H7 (cell line): ENCODE measurements around the gene TNNT1. TPM values are rescaled to one million over a fixed set of nuclear protein-coding genes. Genes with fewer than 3 reads are reported as not detected.
"Not testable (repeated sequence)": the region's sequence is repeated elsewhere in the genome, so short reads cannot be mapped to it uniquely, and the experiment has no call there.

Source experiments
- DNase-seq: peaks from one replicate; pipeline ENCODE4 v3.0.0; 2012
- H3K27me3 ChIP-seq: 2 replicates; pipeline ENCODE4 v1.6.0; 2011; ENCODE audit warnings: mild to moderate bottlenecking, low read length; ENCODE audit not compliant: control insufficient read depth, insufficient read depth
- H3K36me3 ChIP-seq: replicated peaks from 2 replicates; pipeline ENCODE4 v1.5.1; 2011; ENCODE audit warnings: low read length; ENCODE audit not compliant: control insufficient read depth, insufficient read depth
- H3K4me3 ChIP-seq: 2 replicates; pipeline ENCODE4 v1.5.1; 2011; ENCODE audit warnings: low read depth, mild to moderate bottlenecking, control low read depth, low read length, moderate library complexity; ENCODE audit not compliant: insufficient read depth
- total RNA-seq: library from RNA; depleted of rRNA; stranded (reverse); fragments of >200 nt; shearing (Covaris generic); gene quantifications from 2 replicates; pipeline ENCODE4 v1.2.3, GENCODE V29; 2014

The TNNT1 gene
- total RNA-seq, 1 experiment from 2014 or later, result 33.8 TPM

DNA sequence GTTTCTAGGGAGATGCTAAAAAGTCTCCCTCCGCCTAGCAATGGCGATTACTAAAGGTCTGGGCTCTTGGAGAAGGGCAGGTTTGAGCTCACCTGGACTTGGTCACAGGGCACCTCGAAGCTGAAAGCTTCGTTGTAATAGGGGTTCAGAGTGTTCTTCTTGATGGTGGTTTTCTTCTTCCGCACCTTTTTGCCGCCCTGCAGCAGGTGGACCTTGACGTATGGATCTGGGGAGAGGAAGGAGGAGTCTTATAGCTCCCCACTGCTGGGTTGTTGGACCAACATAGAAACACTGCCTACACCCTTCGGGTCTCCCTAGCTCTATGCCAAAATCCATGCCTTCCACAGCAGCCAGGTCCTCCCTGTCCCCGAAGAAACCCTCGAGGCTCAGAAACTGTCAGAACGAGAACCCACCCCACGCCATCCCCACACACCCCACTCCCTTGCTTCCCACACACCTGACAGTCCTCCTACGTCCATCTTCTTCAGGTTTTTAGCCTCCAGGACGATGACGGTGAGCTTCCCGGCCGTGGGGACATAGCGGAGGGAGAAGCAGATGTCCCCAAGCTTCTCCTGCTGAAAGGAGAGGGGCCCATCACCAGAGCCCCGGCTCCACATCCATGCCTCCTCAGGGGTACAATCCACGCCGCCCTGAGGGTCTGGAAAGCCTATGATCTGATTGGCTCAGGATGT lies 25.6 kb upstream of the TNNT1 start:
- no peaks in the 10 kb centered on the region for H3K36me3 ChIP-seq
- peak overlapping the region; percentile 6; the same call in 1 of the 2 replicates for H3K4me3 ChIP-seq
- DNase-seq, result no peak
- H3K27me3 ChIP-seq, result peaks cover 70% of the 10 kb centered on the region

GRCh38 chr19:55173714-55174409 lies 24.9 kb upstream of the TNNT1 start:
- Histone ChIP-seq H3K27me3 (peaks cover 68% of the 10 kb centered on the region), H3K36me3 (no peaks in the 10 kb centered on the region), H3K4me3 (peak overlapping the region; percentile 63)
- peak; percentile 95 for DNase-seq

DNA sequence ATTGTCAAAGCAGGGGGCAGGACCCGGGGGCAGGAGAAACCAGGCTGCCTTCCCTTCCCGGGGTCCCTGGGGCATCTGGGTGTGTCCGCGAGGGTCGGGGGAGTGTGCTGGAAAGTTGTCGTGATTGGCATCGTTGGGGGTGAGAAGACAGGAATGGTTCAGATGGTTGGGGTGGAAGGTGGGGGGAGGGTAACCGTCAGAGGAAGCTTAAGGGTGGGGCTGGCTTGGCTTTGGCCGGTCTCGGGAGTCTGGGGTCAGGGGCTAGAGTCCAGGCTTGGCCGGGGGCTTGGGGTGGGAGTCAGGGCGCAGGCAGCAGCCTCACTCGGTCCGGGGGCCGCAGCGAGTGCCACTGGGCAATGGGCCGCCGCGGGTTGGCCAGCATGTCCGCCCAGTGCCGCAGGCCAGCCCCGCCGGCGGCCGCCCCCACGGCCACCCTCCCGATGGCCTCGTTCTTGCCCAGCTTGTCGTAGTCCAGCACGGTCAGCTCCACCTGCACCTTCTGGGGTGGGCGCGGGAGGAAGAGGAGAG lies 24.2 kb upstream of the TNNT1 start:
- DNase-seq, result no peak
- Histone ChIP-seq H3K4me3 (peak overlapping the region; percentile 63), H3K27me3 (peaks cover 68% of the 10 kb centered on the region), H3K36me3 (no peaks in the 10 kb centered on the region)

DNA sequence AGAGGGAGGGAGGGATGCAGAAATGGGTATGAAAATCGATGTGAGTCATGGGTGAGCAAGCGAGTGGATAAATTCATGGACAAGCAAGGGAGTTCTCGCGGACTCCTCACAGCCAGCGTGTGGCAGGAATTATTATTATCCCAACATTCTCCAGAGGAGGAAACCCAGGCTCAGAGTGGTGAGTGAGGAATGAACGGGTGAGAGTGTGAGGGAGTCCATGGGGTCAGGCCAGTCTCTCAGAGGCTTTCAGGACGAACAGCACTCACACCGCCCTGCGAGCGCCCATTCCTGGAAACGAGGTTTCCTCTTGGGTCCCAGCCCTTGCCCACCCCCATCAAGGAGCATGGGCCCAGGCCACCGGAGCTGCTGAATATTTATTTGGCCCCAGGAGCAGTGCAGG lies 23.7 kb upstream of the TNNT1 start:
- H3K27me3 ChIP-seq, result peaks cover 66% of the 10 kb centered on the region
- H3K36me3 ChIP-seq, result no peaks in the 10 kb centered on the region
- peak; percentile 66 for DNase-seq
- H3K4me3 ChIP-seq, result peak overlapping the region; percentile 63; the same call in 1 of the 2 replicates

DNA sequence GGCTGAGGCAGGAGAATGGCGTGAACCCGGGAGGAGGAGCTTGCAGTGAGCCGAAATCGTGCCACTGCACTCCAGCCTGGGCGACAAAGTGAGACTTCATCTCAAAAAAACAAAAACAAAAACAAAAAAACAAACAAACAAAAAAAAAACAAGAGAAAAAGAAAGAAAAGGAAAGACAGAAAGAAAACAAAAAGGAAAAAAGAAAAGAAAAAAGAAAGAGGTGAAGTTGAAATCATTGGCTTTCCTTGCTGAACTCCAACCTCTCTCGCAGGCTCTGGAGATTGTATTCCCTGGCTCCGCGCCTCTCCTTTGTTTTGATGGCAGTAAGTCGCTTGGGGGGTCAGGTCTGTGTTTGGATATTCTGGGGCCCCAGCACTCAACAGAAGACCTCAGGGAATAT lies 23.3 kb upstream of the TNNT1 start:
- peak; percentile 28 for DNase-seq
- not testable (repeated sequence) for H3K36me3 ChIP-seq, H3K4me3 ChIP-seq
- H3K27me3 ChIP-seq, result peaks cover 67% of the 10 kb centered on the region

- no peak overlapping the region for H3K4me3 ChIP-seq
- DNase-seq, result no peak
- H3K36me3 ChIP-seq, result no peaks in the 10 kb centered on the region
- H3K27me3 ChIP-seq, result peaks cover 61% of the 10 kb centered on the region
These were observed 22.4 kb upstream of the TNNT1 start for GRCh38 chr19:55171440-55171839.

DNA sequence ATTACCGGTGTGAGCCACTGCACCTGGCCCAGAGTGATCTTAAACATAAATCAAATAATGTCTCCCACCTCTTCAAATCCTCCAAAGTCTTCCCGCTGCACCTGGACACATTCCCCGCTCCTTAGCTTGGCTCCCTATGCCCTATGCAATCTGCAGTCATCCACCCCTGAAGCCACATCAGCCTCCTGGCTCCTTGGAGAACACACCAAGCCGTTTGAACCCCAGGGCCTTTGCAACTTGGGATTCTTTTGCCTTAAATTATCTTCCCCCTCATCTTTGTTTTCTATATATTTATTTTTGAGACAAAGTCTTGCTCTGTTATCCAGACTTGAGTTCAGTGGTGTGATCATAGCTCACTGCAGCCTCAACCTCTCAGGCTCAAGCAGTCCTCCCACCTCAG lies 20.1 kb upstream of the TNNT1 start:
- DNase-seq, result no peak
- no peaks in the 10 kb centered on the region for H3K36me3 ChIP-seq
- no peak overlapping the region for H3K4me3 ChIP-seq
- peaks cover 52% of the 10 kb centered on the region for H3K27me3 ChIP-seq

DNA sequence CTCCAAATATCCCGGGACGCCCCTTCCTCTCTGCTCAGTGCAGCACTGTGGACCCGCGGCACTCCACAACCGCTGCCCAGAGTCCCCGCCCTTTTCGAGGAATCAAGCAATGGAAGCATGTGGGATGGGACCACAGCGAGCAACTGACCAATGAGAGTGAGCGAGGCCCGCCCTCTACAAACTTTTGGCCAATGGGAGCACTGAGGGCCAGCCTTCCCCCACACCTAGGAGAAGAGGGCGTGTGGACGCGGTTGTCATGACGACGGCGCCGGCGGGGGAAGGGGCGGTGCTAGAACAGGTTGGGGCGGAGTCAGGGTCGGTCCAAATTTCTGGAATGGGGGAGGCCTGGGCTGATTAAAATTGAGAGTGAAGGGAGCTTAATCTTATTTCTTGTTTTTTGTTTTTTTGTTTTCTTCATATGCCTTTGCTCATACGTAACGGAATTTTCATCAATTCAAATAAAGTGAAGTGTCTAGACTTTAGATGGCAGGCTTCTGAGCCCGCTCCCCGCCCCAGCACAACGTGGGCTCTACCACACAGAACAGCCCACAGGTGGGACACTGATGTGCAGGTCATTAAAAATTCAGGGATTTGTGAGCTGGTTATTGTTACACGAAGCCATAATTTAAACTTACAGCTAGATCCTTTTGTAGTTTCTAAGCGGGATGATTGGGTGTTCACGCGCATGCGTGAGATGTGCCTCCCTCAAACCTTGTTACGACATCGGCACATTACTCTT lies 17.7 kb upstream of the TNNT1 start, which contains the start of gene DNAAF3:
Gene DNAAF3 (minus strand): TSS at position 84 of the 739 bp plus-strand sequence. CDS start 200 bp downstream, outside the sequence.
- Histone ChIP-seq H3K4me3 (peak within 1 kb of the TSS; percentile 51), H3K36me3 (no peaks in the 10 kb centered on the region), H3K27me3 (peaks cover 51% of the 10 kb centered on the region)
- peak; percentile 100 for DNase-seq

DNA sequence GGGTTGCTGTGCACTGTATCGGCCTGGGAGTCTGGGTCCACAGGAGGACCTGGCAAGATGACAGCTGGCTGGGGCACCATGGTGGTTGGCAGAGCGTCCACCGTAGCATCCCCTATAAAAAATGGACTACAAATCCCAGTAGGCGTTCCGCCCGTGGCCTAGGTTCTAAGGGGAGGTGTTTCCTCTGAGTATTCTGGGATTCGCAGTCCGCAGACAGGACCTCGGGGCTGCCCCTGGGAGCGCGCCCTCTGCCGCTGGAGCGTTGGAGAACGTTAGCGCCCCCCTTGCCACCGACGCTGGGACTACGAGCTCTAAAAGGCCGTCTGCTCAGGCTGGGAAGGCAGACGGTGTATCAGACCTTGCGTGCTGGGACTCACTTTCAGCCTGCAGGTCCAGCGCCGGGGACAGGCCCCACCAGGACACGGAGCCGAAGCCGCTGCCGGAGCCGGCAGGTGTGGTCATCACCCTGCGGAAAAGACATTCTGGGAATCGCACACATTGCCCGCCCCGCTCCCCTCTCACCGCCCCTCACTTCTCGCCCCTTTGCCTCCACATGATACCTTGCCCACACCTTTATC lies 17.0 kb upstream of the TNNT1 start:
- peak overlapping the region; percentile 51 for H3K4me3 ChIP-seq
- no peaks in the 10 kb centered on the region for H3K36me3 ChIP-seq
- peaks cover 51% of the 10 kb centered on the region for H3K27me3 ChIP-seq
- DNase-seq, result peak; percentile 92

- Histone ChIP-seq H3K4me3 (peak overlapping the region; percentile 37; the same call in 1 of the 2 replicates), H3K27me3 (peaks cover 57% of the 10 kb centered on the region), H3K36me3 (no peaks in the 10 kb centered on the region)
- DNase-seq, result peak; percentile 71
These were observed 12.7 kb upstream of the TNNT1 start for GRCh38 chr19:55161571-55162322.

GRCh38 chr19:55160986-55161365 lies 12.0 kb upstream of the TNNT1 start:
- no peaks in the 10 kb centered on the region for H3K36me3 ChIP-seq
- peaks cover 64% of the 10 kb centered on the region for H3K27me3 ChIP-seq
- H3K4me3 ChIP-seq, result peak overlapping the region; percentile 37; the same call in 1 of the 2 replicates
- no peak for DNase-seq

DNA sequence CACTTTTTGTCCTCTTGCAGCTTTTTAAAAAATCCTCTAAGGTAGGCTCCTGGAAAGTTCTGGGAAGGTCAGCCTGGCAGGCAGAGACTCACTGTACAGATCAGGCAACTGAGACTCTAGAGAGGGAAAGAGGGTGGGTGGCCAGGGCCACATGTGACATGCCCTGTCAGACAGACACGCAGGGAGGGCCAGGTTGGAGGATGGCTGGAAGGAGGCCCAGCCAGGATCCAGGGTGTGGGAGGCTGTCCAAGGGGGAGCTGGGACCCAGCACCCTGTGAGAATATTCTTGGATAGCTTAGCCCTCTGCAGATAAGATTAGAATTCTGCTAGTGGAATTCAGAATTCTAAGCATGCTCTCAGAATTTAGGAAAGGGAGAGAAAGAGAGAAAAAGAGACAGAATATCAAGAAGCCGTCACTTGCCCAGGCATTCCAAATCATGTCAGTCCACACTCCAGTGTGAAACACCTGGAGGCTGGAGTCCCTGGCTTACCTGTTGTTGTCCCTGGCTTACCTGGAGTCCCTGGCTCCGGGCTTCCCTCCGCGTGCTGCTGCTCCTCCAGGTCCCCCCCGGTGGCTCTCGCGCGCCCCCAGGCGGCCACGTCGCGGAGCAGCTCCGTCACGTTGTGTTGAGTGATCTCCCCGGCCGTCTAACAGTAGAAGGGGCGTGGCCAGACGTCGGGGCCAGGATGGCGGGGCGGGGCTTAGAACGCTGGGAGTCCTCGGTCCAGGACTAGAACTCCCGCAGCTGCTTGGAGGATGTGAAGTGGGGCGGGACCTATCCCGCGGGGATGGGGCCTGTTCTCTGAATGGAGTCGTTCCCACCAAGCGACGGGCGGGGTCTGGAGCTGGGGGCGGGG lies 11.4 kb upstream of the TNNT1 start:
- DNase-seq, result peak; percentile 100
- Histone ChIP-seq H3K36me3 (no peaks in the 10 kb centered on the region), H3K27me3 (peaks cover 63% of the 10 kb centered on the region), H3K4me3 (peak overlapping the region; percentile 37; the same call in 1 of the 2 replicates)
